ENCODE data around the gene SVEP1.

GRCh38 chr9:110580850-110581249 is 1.3 kb upstream of the SVEP1 start:
- TF ChIP-seq POLR2A (IDR thresholded peaks at IDR 0.05; ENCODE audit: low read depth, low read length) (no peak), POLR2AphosphoS5 (IDR thresholded peaks at IDR 0.05; ENCODE audit: low read depth, low read length) (no peak), TAF1 (IDR thresholded peaks at IDR 0.05; ENCODE audit: low read depth, low read length) (no peak), SPI1 (IDR thresholded peaks at IDR 0.05; ENCODE audit: low read depth, low read length) (no peak), PAX5 (IDR thresholded peaks at IDR 0.05; ENCODE audit: insufficient read depth, low read length, severe bottlenecking) (no peak)

All from GM12891 (cell line).